ENCODE data around the gene NPFF. TPM values are rescaled to one million over a fixed set of nuclear protein-coding genes. Genes with fewer than 3 reads are reported as not detected.
"Not testable (repeated sequence)": the region's sequence is repeated elsewhere in the genome, so short reads cannot be mapped to it uniquely, and the experiment has no call there.

The NPFF gene
- 0.73 TPM in 1 of 2 replicates, not detected in the other for total RNA-seq
- long read RNA-seq = 0 reads

GRCh38 chr12:53506881-53507602 lies at the start of gene NPFF:
TSS of gene NPFF (minus strand) at chr12:53507484. CDS start at chr12:53507474, 10 bp downstream.
- H3K4me1 Mint-ChIP-seq = peaks cover 3% of the 10 kb centered on the region
- H3K4me3 Mint-ChIP-seq = no peak within 1 kb of the TSS
- H3K27ac Mint-ChIP-seq (ENCODE audit: unreplicated experiment) = peak within 1 kb of the TSS; percentile 6

DNA sequence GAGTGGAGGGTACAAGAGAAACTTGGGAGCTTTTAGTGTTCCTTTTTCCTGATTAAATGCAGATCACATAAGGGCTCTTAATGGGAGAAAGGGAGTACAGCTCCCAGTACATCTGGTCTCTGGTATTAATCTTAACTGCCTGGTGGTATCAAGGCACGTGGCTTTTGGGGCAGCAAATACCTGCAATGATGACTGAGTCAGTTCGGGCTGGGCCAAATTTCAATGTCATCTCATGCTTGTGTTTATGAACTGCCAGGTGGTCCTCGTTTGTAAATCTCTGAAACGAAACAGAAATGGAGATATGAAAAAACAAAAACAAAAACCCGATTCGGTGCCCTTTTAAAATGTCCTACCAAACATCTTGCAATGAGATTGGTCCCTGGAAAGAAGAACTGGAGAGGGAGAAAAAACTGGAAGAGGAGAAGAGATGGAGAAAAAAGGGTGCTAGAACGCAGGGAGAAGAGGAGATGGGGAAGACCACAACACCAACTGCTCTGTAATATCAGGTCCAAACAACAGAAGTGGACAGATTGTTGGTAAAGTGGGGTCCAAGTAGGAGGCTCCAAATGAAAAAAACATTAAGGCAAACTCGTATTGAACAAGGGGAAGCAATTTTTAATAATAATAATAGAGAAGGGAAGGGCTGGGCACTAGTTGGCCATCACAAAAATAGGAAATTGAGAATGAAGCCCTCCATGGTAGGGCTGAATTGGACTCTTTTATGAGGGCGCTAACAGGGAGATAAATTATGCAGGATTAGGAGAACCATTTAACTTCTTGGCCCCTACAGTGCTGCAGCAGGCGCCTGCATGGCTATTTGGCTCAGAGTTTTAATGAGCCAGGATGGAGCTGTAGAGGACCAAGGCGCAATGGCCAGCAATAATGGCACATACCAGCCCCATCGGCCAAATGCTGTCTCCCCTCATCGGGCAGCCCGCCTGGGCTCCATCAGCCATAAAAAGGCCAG lies 45.4 kb upstream of the NPFF start:
- Mint-ChIP-seq H3K36me3 (ENCODE audit: low read depth) (peaks cover 10% of the 10 kb centered on the region), H3K4me1 (peaks cover 13% of the 10 kb centered on the region), H3K27ac (ENCODE audit: unreplicated experiment) (peak overlapping the region; percentile 39), H3K4me3 (no peak overlapping the region), H3K27me3 (ENCODE audit: low read depth) (no peaks in the 10 kb centered on the region), H3K9me3 (no peaks in the 10 kb centered on the region)
- TF ChIP-seq, protein P1, sequence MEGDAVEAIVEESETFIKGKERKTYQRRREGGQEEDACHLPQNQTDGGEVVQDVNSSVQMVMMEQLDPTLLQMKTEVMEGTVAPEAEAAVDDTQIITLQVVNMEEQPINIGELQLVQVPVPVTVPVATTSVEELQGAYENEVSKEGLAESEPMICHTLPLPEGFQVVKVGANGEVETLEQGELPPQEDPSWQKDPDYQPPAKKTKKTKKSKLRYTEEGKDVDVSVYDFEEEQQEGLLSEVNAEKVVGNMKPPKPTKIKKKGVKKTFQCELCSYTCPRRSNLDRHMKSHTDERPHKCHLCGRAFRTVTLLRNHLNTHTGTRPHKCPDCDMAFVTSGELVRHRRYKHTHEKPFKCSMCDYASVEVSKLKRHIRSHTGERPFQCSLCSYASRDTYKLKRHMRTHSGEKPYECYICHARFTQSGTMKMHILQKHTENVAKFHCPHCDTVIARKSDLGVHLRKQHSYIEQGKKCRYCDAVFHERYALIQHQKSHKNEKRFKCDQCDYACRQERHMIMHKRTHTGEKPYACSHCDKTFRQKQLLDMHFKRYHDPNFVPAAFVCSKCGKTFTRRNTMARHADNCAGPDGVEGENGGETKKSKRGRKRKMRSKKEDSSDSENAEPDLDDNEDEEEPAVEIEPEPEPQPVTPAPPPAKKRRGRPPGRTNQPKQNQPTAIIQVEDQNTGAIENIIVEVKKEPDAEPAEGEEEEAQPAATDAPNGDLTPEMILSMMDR (conservative IDR thresholded peaks at IDR 0.05) = no peak
- no peak for DNase-seq (ENCODE audit: low read depth, low spot score)

More at GRCh38 chr12:53506881-53507602, at the start of gene NPFF:
- TF ChIP-seq, protein P1 (conservative IDR thresholded peaks at IDR 0.05) = no peak
- Mint-ChIP-seq H3K36me3 (ENCODE audit: low read depth) (no peaks in the 10 kb centered on the region), H3K27me3 (ENCODE audit: low read depth) (peaks cover 3% of the 10 kb centered on the region), H3K9me3 (no peaks in the 10 kb centered on the region)
- no peak for DNase-seq (ENCODE audit: low read depth, low spot score)

GRCh38 chr12:53551889-53552291 lies 44.6 kb upstream of the NPFF start:
- Mint-ChIP-seq H3K27ac (ENCODE audit: unreplicated experiment) (no peak overlapping the region), H3K9me3 (no peaks in the 10 kb centered on the region), H3K4me1 (peaks cover 13% of the 10 kb centered on the region), H3K4me3 (no peak overlapping the region), H3K27me3 (ENCODE audit: low read depth) (no peaks in the 10 kb centered on the region), H3K36me3 (ENCODE audit: low read depth) (peaks cover 10% of the 10 kb centered on the region)
- no peak for DNase-seq (ENCODE audit: low read depth, low spot score)
- TF ChIP-seq, protein P1 (conservative IDR thresholded peaks at IDR 0.05) = no peak

DNA sequence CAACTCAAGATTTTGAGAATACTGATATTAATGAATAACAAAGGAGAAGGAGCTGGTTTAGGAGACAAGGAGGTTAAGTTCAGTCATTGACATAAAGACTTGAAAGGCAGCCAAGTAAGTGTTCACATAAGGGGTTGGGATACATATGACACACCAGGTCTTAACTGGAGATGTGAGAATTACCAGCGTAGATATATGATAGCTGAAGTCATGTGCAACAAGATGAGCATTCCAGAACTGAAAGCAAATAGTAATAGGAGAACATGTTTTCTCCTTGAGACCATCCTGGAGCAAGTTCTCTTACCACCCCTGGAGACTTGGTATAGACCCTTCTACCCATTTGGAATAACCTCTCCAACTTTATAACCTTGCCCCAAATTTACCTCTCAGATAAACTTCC lies 43.3 kb upstream of the NPFF start:
- no peaks in the 10 kb centered on the region for H3K27me3 Mint-ChIP-seq (ENCODE audit: low read depth)
- no peak for DNase-seq (ENCODE audit: low read depth, low spot score)
- H3K27ac Mint-ChIP-seq (ENCODE audit: unreplicated experiment) = no peak overlapping the region
- peaks cover 10% of the 10 kb centered on the region for H3K36me3 Mint-ChIP-seq (ENCODE audit: low read depth)
- no peaks in the 10 kb centered on the region for H3K9me3 Mint-ChIP-seq
- TF ChIP-seq, protein P1 (conservative IDR thresholded peaks at IDR 0.05) = no peak
- no peak overlapping the region for H3K4me3 Mint-ChIP-seq
- H3K4me1 Mint-ChIP-seq = peaks cover 13% of the 10 kb centered on the region

DNA sequence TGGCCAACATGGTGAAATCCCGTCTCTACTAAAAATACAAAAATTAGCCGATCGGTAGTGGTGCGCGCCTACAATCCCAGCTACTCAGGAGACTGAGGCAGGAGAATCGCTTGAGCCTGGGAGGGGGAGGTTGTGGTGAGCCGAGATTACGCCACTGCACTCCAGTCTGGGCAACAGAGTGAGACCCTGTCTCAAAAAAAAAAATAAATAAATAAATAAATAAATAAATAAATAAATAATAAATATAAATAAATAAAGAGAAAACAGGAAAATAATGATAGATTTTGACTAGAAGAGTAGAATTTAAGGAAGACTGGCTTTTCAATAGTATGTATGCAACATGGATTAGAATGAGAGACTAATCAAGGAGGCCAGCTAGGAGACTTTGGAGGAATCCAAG lies 42.8 kb upstream of the NPFF start:
- not testable (repeated sequence) for H3K27ac Mint-ChIP-seq (ENCODE audit: unreplicated experiment); H3K9me3 Mint-ChIP-seq; H3K27me3 Mint-ChIP-seq (ENCODE audit: low read depth); H3K36me3 Mint-ChIP-seq (ENCODE audit: low read depth); DNase-seq (ENCODE audit: low read depth, low spot score); H3K4me3 Mint-ChIP-seq
- H3K4me1 Mint-ChIP-seq = peaks cover 13% of the 10 kb centered on the region

DNA sequence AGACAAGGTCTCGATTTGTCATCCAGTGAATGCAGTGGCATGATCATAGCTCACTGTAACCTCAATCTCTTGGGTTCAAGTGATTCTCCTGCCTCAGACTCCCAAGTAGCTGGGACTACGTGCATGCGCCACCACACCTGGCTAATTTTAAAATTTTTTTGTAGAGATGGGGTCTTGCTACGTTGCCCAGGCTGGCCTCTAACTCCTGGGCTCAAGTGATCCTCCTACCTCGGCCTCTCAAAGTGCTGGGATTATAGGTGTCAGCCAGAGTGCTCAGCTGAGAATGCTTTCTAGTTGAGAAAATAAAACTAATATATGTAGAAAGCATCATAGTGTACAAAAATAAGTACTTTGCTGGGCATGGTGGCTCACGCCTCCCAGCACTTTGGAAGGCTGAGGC lies 41.1 kb upstream of the NPFF start:
- H3K4me1 Mint-ChIP-seq = peaks cover 21% of the 10 kb centered on the region
- not testable (repeated sequence) for H3K36me3 Mint-ChIP-seq (ENCODE audit: low read depth); DNase-seq (ENCODE audit: low read depth, low spot score); H3K27me3 Mint-ChIP-seq (ENCODE audit: low read depth); H3K27ac Mint-ChIP-seq (ENCODE audit: unreplicated experiment); H3K4me3 Mint-ChIP-seq; H3K9me3 Mint-ChIP-seq

Measured in neural crest cell (in vitro differentiated cells).